CD4-positive, alpha-beta T cell treated with Interleukin-15 for 4 hours (primary cell): Measurements from ENCODE around the gene AGBL4.
"Not testable (repeated sequence)": the region's sequence is repeated elsewhere in the genome, so short reads cannot be mapped to it uniquely, and the experiment has no call there.

ENCODE experiments used
- DNase-seq: peaks from one replicate; pipeline ENCODE4 v3.0.0-alpha.2; 2020; ENCODE audit warnings: low spot score

Gene AGBL4

DNA sequence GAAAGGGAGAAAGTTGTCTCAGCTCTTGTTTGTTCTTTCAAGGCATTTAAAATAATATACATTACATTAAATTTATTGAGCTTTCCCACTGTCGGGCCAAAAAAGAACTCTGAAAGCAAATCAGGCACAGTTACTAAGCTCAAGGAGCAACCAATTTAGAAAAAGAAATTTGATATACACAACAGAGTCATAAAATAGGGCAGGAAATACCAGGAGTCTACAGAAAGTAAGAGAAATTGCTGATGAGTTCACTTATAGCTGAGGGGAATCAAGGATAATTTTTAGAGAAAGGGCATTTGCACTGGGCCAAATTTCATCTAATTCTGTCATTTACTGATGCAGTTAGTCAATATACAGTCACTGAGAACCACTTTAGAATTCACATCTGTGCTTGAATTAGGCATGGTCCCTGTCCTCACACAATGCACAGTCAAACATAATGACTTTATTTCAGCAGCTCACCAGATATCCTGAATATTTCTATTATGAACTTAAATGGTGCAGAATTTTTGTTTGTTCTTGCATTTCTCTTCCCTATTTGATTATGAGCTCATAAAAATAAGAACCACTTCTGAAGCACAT, 997.4 kb downstream of the AGBL4 start:
- DNase-seq = no peak

DNA sequence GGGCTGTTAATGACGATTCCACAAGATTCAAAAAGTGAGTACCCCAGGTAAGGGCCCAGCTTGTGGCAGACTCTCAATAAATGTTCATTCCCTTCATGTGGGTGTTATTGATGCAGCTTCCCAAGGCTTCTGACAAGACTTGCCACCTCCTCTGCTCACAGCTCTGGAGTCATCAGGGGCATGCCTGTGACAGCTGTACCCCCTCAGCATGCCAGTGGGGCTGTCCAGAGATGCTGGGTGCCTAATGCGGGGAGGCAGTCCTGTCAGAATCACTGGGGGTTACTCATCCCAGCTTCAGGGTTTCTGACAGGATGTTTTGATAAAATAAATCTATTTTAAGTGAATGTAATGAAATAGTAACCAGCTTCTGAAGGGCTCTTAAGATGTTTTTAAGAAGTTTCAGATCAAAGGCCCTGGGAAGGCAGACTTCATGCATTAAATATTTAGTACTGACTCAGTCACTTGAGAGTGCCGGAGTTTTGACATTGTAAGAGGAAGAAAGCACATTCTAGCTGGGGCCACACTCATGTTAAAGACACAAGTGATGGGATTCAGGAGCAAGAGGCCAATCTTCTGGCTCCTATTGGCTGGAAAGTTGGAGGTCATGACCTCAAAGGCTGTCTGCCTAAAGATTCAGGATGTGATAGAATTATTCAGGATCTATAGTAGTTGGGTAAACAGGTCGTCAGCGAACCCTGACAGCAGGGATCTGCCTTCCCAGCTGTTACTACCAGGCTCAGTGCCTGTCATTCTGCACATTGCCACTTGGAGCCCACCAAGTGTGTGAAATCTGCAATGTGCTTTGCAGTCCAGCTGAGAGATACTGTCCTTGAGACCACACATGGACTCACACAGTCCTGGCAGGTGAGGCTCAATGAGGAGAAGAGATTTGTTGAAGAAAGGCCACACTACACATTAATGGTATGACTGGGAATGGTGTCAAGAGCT, 1007.5 kb downstream of the AGBL4 start:
- no peak for DNase-seq

DNA sequence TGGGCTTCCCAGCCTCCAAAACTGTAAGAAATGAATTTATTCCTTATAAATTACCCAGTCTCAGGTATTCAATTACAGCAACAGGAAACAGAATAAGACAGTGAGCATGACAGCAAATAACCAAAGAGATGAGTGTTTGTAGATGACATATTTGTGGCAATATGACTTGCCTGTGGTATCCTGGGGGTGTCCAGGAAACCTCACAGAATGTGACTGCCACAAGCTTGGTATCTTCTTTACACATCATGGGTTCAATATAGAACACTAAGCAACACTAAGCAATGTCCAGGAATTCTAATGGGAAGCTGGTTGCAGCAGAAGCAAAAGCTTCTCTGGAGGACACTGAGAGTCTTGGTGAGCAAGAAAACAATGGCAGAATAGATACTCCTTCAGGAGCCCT, 1010.7 kb downstream of the AGBL4 start:
- no peak for DNase-seq

DNA sequence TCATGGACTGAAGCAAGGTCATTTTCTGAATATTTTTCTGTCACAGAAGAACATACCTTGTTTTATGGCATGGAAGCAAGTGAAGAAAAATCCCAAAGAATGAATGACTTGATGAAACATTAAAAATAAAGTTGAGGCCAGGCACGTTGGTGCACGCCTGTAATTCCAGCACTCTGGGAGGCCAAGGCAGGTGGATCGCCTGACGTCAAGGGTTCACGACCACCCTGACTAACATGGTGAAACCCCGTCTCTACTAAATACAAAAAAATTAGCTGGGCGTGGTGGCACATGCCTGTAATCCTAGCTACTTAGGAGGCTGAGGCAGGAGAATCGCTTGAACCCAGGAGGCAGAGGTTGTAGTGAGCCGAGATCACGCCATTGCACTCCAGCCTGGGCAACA, 1020.8 kb downstream of the AGBL4 start:
- DNase-seq = not testable (repeated sequence)

DNA sequence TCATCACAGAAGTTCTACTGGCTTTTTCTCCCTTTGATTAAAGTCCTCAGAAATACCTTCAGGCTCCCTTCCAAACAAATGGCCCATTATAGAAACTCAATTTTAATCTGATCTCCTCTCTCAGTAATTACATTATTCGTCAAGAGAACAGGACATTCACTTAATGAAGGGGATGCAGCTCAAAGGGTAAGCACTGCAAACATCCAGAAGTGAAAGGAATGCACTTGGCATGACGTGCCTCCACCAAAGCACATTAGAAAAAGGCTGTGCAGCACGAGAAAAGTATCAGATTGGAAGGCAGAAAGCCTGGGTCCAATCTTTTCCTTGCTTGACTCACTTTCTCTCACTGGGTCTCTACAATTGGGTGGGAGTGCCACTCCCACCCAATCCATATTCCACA, 1024.4 kb downstream of the AGBL4 start:
- no peak for DNase-seq

DNA sequence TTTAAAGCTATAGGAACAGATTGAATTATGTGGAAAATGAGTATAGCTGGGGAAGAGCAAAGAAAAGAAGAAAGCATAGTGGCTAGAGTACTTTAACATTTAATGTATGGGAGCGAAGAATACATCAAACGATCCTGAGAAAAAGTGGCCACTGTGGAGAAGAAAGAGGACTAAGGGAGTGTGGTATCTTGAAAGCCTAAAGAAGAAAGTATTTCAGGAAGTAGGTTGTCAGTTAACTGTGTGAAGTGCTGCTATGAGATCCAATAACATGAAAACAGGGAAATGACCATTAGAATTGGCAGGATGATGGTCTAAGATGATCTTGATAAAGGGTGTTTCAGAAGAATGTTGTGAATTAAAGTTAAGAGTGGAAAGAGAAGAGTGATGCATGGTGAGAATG, 1027.4 kb downstream of the AGBL4 start:
- no peak for DNase-seq

DNA sequence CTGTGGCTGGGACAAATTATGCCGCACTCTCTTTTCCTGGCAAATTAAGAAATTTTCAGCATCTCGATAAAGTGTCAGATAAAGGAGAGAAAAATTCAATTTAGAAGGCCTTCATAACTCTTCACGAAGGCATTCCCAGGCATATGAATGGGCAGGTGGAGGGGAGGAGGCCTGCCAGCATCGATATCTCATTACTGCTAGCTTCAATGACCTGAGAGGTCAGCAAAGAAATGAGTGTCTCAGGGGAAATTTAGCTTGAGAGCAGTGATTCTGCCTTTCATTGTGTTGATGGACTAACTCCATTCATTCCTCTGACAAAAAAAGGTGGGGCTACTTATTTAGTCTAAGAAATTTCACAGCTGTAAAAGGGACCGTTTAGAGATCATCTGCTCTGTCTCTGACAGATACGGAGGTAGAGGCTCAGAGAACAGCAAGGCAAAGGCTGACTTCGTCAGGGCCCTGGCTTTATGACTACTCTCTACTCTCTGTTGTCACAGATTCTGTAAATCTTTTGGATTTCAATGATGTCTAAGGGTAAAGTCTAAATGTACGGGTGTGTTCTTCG, 1035.0 kb downstream of the AGBL4 start:
- no peak for DNase-seq

DNA sequence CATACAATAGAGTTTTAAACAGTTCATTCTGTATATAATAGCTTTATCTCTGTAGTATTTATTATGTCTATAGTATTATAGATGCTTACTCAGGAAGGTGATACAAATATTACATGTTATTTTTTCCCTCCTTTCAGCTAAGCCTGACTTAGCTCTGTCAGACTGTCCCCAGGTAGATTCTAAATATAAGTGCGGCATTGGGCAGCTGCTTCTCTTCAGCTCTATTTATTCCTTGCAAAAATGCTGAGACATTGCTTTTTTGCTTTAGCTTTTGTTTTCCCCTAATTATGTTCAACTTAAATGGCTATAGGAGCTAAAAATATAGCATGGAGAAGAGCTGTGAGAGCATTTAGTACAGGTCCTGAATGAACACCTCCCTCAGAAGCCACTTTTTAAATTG, 1043.8 kb downstream of the AGBL4 start:
- no peak for DNase-seq

DNA sequence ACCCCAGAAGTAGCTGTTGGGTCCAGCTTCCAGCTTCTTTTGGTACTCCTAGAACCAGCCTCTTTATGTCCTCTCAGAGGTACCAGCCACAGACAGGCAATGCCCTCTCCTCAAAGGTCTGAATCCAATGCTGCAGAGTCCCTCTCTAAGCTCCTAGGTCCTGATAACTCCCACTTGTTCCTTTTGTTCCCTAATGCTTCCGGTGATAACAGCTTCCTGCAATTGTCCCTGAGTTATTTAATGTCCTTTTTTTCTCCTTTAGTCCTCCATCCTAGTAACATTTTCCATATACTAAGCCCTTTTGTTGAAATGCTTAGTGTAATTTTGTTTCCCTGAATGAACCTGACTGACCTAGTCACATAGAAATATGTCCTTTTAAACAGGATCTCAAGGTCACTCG, 1045.3 kb downstream of the AGBL4 start:
- no peak for DNase-seq

DNA sequence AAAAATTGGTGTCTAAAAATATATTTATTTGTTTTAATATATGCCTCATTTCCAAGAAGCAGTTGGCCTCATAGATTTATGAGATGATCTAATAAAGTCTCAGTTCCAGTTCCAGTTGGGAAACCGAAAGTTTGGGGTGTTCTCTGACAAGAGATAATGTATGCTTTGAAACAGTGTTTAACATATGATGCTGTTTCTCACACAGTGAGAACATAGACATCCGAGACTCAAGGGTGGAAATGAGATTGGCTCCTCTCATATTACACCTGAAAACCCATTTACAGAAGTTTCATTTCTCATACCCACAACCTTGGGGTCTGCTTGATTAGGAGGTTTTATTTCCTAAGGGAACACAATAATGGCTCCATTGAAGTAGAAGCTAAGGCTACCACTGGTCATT, 1046.5 kb downstream of the AGBL4 start:
- DNase-seq = no peak

DNA sequence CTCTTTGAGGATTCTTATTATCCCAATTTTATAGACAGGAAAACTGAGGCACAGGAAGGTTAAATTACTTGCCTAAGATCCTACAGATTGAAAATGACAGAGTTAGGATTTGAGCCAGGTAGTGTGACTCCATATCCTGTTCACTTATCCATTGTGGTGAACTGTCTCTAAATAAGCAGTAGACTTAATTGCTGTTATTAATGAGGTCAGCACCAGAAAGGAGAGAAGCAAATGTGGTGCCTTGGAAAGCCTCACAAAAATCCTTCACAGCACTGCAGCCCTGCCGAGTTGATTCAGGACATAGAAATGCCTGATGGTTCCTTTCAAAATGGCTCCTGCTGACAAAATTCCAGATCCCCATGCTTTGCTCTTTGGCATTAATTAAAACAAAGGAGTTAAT, 1053.8 kb downstream of the AGBL4 start:
- no peak for DNase-seq

DNA sequence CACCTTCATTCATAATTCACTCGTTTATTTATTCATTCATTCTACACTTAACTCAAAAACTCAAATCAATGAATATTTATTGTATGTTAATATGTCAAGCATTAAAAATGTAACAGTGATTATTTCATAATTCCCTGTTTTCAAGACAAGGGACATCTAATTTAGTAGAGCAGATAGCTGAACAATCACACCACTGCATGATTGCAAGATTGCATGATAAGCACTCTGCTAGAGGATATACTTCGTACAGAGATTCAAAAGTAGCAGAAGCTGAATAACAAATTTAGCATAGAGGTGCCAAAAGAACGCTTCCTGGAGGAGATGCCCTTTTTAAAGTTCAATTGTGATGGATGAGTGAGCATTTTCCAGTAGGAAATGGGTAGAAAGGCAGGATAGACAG, 1056.4 kb downstream of the AGBL4 start:
- no peak for DNase-seq

DNA sequence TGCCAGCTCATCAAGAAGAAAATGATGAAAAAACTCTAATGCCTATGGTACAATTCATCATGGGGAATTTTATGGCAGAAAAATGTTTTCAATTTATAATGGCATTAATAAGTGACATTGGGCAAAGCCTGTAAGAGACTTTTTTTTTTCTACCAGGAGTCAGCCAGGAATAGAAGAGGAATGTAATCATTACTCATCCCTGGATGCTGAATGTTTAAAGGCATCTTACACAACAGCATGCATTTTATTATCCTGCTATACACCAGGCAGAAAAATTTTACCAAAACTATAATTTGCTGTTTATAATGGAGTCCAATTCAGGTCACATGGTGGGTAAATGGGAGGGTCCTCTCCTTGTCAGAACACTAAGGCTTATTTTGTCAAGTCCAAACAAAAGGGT, 1057.2 kb downstream of the AGBL4 start:
- DNase-seq = no peak

DNA sequence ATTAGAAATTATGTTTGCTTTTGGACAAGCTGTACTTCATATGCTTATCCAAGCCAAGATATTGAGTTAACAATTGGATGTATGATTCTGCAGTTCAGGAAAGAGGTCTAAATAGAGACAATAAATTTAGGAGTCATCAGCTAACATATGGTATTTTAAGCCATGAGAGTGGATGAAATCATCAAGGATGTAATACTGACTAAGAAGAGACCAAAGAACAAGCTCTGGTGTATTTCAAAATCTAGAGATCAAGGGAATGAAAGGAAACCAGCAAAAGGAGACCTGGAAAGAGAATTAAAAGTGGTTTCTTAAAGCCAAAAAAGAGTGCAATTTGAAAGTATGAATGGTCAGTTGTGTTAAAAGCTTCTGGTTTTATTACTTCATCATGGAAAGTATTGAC, 1063.4 kb downstream of the AGBL4 start:
- no peak for DNase-seq

DNA sequence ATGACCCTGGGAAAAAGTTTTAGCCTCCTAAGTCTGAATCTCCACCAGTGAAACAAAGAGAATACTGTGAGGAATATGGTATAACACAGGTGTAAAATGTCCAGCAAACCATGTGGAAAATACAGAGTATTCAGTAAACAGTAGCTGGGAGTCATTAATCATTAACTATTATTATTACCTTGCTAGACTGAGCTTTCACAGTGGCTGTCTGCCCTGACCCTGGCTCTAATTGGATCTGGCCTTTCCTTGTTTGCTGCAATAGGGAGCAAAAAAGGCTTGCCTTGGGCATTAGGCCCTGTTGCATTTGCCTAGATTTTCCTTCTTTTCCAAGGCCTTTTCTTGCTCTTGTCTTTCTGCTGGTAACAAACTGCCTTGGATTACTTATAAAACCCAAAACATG, 1068.0 kb downstream of the AGBL4 start:
- DNase-seq = no peak

DNA sequence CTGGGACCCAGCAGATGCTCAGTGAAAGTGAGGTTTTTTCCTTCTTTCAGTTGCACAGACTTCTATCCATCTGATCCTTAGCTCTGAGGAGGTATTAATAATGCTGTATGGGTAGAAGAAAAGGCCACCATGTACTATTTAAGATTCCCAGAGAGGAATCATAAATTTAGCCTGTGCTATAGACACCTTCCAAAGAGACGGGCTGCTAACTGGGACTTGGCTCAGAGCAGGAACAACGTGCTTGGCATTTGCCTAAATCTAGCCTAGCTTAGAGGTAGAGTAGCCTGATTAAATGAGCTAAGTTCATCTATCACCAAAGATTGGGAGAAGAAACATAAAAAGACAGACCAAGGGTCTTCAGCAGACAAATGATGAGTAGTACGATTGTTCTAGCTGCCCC, 1070.1 kb downstream of the AGBL4 start:
- no peak for DNase-seq

DNA sequence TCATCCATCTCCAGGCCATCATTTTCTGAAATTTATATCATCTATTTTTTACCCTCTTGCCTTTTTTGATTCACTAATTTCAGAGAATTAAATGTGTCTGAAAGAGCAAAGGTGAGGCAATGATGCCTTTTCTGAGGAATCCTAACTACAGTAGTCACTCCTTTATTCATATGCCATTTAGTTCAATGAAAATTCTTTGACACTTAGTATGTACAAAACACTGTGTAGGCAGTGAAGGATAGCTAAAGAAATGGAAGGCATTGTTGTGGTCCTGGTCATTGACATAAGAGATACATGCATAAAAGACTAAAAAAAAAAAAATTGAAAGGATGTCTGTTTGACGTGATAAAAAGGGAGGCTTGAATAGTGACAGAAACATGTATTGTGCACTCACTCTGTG, 1075.2 kb downstream of the AGBL4 start:
- no peak for DNase-seq

DNA sequence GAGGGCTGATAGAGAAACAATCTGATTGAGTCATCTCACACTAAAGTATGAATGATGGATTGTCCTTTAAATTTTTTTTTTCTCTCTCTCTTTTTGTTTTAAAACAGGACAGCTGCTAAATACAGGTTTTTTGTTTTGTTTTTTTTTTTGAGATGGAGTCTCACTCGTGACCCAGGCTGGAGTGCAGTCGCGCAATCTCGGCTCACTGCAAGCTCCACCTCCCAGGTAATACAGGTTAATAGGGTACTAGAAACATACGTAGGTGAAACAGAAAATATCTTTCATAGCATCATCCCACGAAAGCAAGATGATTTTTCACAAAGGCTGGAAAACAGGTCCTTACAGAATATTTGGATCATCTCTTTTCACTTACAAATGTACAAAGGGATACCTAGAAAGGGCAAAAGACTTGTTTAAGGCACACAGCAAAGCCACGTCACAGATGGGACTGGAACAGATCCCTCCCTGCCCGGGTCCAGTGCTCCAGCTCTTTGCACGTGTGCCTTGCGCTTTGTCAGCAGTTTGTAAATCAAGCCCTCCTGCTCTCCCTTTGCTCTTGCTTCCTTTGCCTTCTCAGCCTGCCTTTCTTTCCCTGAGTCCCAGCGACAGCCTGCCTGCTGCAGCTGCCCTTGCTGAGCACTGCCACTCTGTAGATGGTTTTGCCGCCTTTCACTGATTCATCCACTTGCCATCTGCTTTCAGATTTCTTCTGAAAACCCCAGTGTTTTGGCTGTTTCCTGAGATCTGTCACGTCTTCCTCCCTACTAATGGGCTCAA, 1075.8 kb downstream of the AGBL4 start:
- no peak for DNase-seq

DNA sequence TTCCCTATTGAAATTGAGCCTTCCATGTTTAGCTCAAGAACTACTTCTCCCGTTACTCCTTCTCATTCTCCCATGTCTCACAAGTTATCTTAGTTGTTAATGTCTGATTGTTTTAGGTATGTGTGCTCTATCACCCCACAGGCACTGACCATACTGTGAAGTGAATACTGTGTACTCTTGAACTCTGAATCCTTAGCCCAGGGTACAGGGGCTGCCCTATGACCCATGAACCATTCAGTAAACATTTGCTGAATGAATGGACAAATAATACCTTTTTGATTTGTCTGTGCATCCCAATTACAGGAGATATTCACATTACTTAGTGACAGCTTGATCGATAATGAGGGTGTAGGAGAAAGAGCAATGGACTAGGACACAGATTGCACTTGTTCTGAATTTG, 1077.7 kb downstream of the AGBL4 start:
- no peak for DNase-seq

DNA sequence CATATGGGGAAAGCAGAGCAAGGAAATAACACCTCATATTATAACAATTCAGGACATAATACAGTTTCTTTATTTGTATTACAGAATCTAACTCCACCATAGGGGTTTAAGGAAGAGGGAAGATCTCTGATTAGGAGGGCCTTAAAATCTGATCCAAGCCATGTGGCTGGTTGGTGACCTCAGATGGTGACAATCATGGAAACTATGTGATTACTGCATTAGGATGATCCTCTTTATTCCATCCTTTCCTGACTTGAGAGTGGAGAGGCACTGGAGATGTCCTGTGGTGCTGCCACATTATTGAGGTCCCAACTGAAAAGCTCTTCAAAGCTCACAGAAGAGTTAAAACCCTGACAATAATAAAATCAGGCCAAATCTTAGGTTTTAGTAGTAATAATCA, 1078.9 kb downstream of the AGBL4 start:
- DNase-seq = no peak

DNA sequence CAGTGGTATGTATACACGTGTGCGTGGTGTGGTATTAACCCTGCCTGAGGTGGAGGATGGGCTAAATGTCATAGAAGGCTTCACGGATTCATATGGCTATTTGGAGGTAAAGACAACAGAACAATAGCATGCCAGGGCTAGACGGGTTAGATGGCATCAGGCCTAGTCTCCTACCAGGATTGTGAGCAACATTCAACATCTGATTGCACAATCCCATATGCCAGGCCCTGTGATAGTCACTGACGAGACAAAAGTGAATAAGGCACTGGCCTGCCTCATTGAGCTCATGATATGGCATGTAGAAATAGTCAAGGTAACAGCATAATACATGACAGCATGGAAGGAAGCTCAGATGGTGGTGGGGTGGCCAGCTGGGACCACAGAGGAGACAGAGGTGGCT, 1079.9 kb downstream of the AGBL4 start:
- DNase-seq = no peak

DNA sequence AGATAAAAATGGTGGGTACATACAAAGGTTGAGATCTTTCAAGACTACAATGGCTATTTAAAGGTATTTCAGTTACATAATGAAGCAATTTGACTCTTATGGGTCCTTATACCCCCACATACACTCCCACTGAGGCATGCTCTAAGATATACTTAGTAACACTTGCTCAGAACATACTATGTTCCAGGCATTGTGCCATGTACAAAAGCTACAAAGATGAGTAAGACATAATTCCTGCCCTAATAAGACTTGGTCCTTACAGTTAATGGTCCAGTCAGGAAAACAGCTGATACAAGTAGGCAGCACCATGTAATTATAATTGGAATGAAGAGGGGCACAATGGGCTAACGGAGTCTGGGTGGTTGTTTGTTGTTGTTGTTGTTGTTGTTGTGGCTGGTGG, 1080.4 kb downstream of the AGBL4 start:
- no peak for DNase-seq
